GM23338 (cell line): ENCODE data around the gene LIF. TPM values are rescaled to one million over a fixed set of nuclear protein-coding genes. Genes with fewer than 3 reads are reported as not detected.

Experiments
- ATAC-seq: fragments of 200-7000 bp; cut with Tn5 transposase; 3 replicates; pipeline ENCODE4 v1.9.1; 2020
- DNase-seq: peaks from one replicate; pipeline ENCODE4 v3.0.0-alpha.2; 2015; ENCODE audit warnings: low spot score
- H2AFZ ChIP-seq: fragments of 200-600 bp; sonication (generic); 2 replicates; pipeline ENCODE4 v1.8.0; 2016; ENCODE audit warnings: antibody characterized with exemption, mild to moderate bottlenecking, moderate library complexity
- H3F3A ChIP-seq: fragments of 200-600 bp; sonication (generic); replicated peaks from 2 replicates; pipeline ENCODE4 v1.8.0; 2017; ENCODE audit warnings: antibody characterized with exemption, mixed run types, low read depth
- H3K27ac ChIP-seq: fragments of 200-600 bp; sonication (generic); 2 replicates; pipeline ENCODE4 v1.6.1; 2016; ENCODE audit warnings: low read depth
- H3K27me3 ChIP-seq: fragments of 200-600 bp; sonication (generic); 2 replicates; pipeline ENCODE4 v1.8.0; 2016; ENCODE audit warnings: mild to moderate bottlenecking, mixed run types, moderate library complexity; ENCODE audit not compliant: insufficient read depth
- H3K36me3 ChIP-seq: fragments of 200-600 bp; sonication (generic); 2 replicates; pipeline ENCODE4 v1.8.0; 2016; ENCODE audit warnings: mild to moderate bottlenecking; ENCODE audit not compliant: insufficient read depth
- H3K4me1 ChIP-seq: fragments of 200-600 bp; sonication (generic); 2 replicates; pipeline ENCODE4 v1.8.0; 2016; ENCODE audit warnings: mild to moderate bottlenecking, moderate library complexity; ENCODE audit not compliant: insufficient read depth
- H3K4me2 ChIP-seq: fragments of 200-600 bp; sonication (generic); 2 replicates; pipeline ENCODE4 v1.7.1; 2017; ENCODE audit warnings: mixed run types
- H3K4me3 ChIP-seq: fragments of 200-600 bp; sonication (generic); 2 replicates; pipeline ENCODE4 v1.6.1; 2016; ENCODE audit warnings: mixed run types
- H3K79me2 ChIP-seq: fragments of 200-600 bp; sonication (generic); replicated peaks from 2 replicates; pipeline ENCODE4 v1.8.0; 2017; ENCODE audit warnings: mild to moderate bottlenecking; ENCODE audit not compliant: insufficient read depth
- H3K9me2 ChIP-seq: fragments of 200-600 bp; sonication (generic); 2 replicates; pipeline ENCODE4 v1.8.0; 2017; ENCODE audit not compliant: insufficient read depth
- H4K20me1 ChIP-seq: fragments of 200-600 bp; sonication (generic); replicated peaks from 2 replicates; pipeline ENCODE4 v1.8.0; 2017; ENCODE audit warnings: mild to moderate bottlenecking; ENCODE audit not compliant: insufficient read depth
- H3K27ac Mint-ChIP-seq: 2 replicates; pipeline ENCODE4 v1.8.0; 2020; ENCODE audit warnings: inconsistent platforms, mild to moderate bottlenecking, moderate library complexity, mixed read lengths
- H3K27me3 Mint-ChIP-seq: 3 replicates; pipeline ENCODE4 v1.8.0; 2022; ENCODE audit warnings: low read depth, mild to moderate bottlenecking, moderate library complexity, mixed read lengths, inconsistent platforms; ENCODE audit not compliant: insufficient read depth, poor library complexity
- H3K36me3 Mint-ChIP-seq: 3 replicates; pipeline ENCODE4 v1.8.0; 2021; ENCODE audit warnings: low read depth, mild to moderate bottlenecking, inconsistent platforms, moderate library complexity, mixed read lengths
- H3K4me1 Mint-ChIP-seq: 3 replicates; pipeline ENCODE4 v1.8.0; 2020; ENCODE audit warnings: mild to moderate bottlenecking, inconsistent platforms, mixed read lengths
- H3K4me3 Mint-ChIP-seq: 3 replicates; pipeline ENCODE4 v1.8.0; 2021; ENCODE audit warnings: moderate library complexity, mild to moderate bottlenecking, inconsistent platforms, mixed read lengths
- H3K9me3 Mint-ChIP-seq: 3 replicates; pipeline ENCODE4 v1.8.0; 2020; ENCODE audit warnings: moderate library complexity, mild to moderate bottlenecking, inconsistent platforms, mixed read lengths
- CREB1 ChIP-seq: fragments of 250-450 bp; sonication (Bioruptor Pico); IDR thresholded peaks from 2 replicates; pipeline ENCODE4 v1.5.0; 2020; ENCODE audit warnings: low read depth, mild to moderate bottlenecking, moderate library complexity
- EZH2 ChIP-seq: fragments of 200-600 bp; sonication (generic); IDR thresholded peaks from one replicate; pipeline ENCODE4 v1.8.0; 2017; ENCODE audit warnings: antibody characterized with exemption, mild to moderate bottlenecking, low read depth; ENCODE audit not compliant: unreplicated experiment
- EZH2phosphoT487 ChIP-seq: fragments of 200-600 bp; sonication (generic); IDR thresholded peaks from one replicate; pipeline ENCODE4 v1.8.1; 2018; ENCODE audit warnings: antibody characterized with exemption; ENCODE audit not compliant: unreplicated experiment
- NANOG ChIP-seq: IDR thresholded peaks from 2 replicates; pipeline ENCODE4 v1.6.1; 2016; ENCODE audit warnings: antibody characterized with exemption, borderline replicate concordance
- POLR2AphosphoS5 ChIP-seq: IDR thresholded peaks from 2 replicates; pipeline ENCODE4 v1.6.1; 2016; ENCODE audit warnings: antibody characterized with exemption, low read depth
- STAT1 ChIP-seq: IDR thresholded peaks from one replicate; pipeline ENCODE4 v1.6.1; 2016; ENCODE audit warnings: antibody characterized with exemption; ENCODE audit not compliant: unreplicated experiment
- ZNF114 ChIP-seq: fragments of 250-450 bp; sonication (Bioruptor Pico); IDR thresholded peaks from 2 replicates; pipeline ENCODE4 v1.5.0; 2020; ENCODE audit warnings: mild to moderate bottlenecking, moderate library complexity
- ZNF331 ChIP-seq: fragments of 250-450 bp; sonication (Bioruptor Pico); IDR thresholded peaks from 2 replicates; pipeline ENCODE4 v1.5.0; 2020; ENCODE audit warnings: low read depth, mild to moderate bottlenecking, moderate library complexity
- polyA plus RNA-seq: library from polyadenylated mRNA; unstranded; fragments of >200 nt; fragmentation: Nextera tagmentation; extraction: Ambion mirVana; gene quantifications from 2 replicates; pipeline ENCODE4 v1.2.1, GENCODE V29; 2016
- total RNA-seq: library from RNA; depleted of rRNA; stranded (reverse); fragments of >200 nt; shearing (Covaris generic); gene quantifications from 2 replicates; pipeline ENCODE4 v1.2.3, GENCODE V29; 2014
- TF ChIP-seq, protein P1 (sequence below), 2 experiments: fragments of 200-600 bp in 1 of 2; sonication (generic) in 1 of 2; conservative IDR thresholded peaks; 2 replicates each; pipeline versions ENCODE4 v1.5.1 to v1.6.1; 2016 to 2017; ENCODE audit warnings: antibody characterized with exemption in 2 of 2, low read depth in 2 of 2, mild to moderate bottlenecking in 2 of 2, moderate library complexity in 1 of 2
- TF ChIP-seq, protein P2 (sequence below): IDR thresholded peaks from one replicate; pipeline ENCODE4 v1.6.1; 2018; ENCODE audit warnings: antibody characterized with exemption; ENCODE audit not compliant: unreplicated experiment
- TF ChIP-seq, protein P3 (sequence below): IDR thresholded peaks from 2 replicates; pipeline ENCODE4 v1.6.1; 2016; ENCODE audit warnings: antibody characterized with exemption

The LIF gene
- total and polyA plus RNA-seq, 2 experiments from 2014 or later, result 1.8 to 3.6 TPM

DNA sequence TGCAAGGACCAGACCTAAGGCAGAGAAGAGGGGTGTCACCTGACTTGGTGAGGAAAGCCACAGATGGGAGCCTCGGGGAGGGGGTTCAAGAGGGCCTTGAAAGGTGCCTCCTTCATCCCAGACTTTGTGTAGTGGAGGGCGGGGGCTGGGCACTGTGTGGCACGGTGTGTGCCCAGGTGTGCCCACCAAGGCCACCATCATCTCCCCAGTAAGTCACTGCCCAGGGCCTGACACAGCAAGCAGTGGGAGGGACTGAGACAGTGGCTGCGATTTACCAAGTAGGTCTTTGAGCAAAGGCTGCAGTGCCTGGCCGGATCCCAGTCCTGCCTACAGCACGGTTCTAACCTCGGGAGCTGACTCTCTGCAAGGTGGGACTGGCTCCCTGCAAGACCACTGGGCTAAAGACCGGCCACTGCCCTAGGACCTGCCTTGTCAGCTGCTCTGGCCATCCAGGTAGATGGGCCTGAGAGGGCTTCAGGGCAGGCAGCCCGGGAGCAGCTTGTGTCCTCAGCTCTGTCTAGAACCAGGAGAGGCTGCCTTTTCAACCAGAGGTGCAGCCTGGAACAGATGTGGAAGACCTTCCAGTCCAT lies 18.7 kb upstream of the LIF start (continued):
- TF ChIP-seq, protein P1, sequence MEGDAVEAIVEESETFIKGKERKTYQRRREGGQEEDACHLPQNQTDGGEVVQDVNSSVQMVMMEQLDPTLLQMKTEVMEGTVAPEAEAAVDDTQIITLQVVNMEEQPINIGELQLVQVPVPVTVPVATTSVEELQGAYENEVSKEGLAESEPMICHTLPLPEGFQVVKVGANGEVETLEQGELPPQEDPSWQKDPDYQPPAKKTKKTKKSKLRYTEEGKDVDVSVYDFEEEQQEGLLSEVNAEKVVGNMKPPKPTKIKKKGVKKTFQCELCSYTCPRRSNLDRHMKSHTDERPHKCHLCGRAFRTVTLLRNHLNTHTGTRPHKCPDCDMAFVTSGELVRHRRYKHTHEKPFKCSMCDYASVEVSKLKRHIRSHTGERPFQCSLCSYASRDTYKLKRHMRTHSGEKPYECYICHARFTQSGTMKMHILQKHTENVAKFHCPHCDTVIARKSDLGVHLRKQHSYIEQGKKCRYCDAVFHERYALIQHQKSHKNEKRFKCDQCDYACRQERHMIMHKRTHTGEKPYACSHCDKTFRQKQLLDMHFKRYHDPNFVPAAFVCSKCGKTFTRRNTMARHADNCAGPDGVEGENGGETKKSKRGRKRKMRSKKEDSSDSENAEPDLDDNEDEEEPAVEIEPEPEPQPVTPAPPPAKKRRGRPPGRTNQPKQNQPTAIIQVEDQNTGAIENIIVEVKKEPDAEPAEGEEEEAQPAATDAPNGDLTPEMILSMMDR (conservative IDR thresholded peaks at IDR 0.05; ENCODE audit: low read depth in 2 of 2), result no peak
- no peak for TF ChIP-seq STAT1
- no peak for TF ChIP-seq EZH2phosphoT487
- no peak for TF ChIP-seq ZNF114 (CRISPR knock-in tag)
- TF ChIP-seq, protein P2, sequence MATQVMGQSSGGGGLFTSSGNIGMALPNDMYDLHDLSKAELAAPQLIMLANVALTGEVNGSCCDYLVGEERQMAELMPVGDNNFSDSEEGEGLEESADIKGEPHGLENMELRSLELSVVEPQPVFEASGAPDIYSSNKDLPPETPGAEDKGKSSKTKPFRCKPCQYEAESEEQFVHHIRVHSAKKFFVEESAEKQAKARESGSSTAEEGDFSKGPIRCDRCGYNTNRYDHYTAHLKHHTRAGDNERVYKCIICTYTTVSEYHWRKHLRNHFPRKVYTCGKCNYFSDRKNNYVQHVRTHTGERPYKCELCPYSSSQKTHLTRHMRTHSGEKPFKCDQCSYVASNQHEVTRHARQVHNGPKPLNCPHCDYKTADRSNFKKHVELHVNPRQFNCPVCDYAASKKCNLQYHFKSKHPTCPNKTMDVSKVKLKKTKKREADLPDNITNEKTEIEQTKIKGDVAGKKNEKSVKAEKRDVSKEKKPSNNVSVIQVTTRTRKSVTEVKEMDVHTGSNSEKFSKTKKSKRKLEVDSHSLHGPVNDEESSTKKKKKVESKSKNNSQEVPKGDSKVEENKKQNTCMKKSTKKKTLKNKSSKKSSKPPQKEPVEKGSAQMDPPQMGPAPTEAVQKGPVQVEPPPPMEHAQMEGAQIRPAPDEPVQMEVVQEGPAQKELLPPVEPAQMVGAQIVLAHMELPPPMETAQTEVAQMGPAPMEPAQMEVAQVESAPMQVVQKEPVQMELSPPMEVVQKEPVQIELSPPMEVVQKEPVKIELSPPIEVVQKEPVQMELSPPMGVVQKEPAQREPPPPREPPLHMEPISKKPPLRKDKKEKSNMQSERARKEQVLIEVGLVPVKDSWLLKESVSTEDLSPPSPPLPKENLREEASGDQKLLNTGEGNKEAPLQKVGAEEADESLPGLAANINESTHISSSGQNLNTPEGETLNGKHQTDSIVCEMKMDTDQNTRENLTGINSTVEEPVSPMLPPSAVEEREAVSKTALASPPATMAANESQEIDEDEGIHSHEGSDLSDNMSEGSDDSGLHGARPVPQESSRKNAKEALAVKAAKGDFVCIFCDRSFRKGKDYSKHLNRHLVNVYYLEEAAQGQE, result no peak
- no peak for TF ChIP-seq NANOG
- TF ChIP-seq CREB1, result no peak
- TF ChIP-seq EZH2, result no peak
- TF ChIP-seq ZNF331 (CRISPR knock-in tag), result no peak

DNA sequence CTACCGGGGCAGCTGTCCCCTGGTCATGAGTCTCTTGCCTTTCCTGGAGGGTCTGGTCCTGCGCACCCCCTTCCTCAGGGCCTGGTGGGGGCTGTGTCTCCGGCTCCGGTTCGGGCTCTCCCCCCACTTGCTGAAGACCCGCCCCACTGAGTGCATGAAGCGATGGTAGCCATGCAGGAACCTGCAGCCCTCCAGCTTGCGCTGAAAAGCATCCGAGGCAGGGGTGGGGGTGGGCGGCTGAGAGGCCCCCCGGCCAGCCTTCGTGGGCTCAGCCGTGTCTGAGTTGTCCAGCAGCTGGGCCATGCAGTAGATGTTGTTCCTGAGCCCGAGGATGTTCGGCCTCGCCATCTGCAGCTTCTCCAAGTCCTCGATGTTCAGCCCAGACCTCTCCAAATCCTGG lies 17.3 kb upstream of the LIF start:
- Histone ChIP-seq H3F3A (no peaks in the 10 kb centered on the region), H4K20me1 (no peaks in the 10 kb centered on the region), H3K4me1 (no peaks in the 10 kb centered on the region), H3K27me3 (no peaks in the 10 kb centered on the region; the same call in 1 of the 2 replicates), H3K4me2 (no peak overlapping the region), H3K36me3 (no peaks in the 10 kb centered on the region), H2AFZ (0 out of 2 replicates have a peak overlapping the region, but pooled peaks have one; percentile 98), H3K79me2 (no peaks in the 10 kb centered on the region), H3K27ac (no peak overlapping the region), H3K9me2 (no peaks in the 10 kb centered on the region), H3K4me3 (no peak overlapping the region)
- Mint-ChIP-seq H3K4me1 (peaks cover 5% of the 10 kb centered on the region; the same call in 2 of the 3 replicates), H3K27me3 (peaks cover 18% of the 10 kb centered on the region), H3K9me3 (no peaks in the 10 kb centered on the region; the same call in 2 of the 3 replicates), H3K27ac (no peak overlapping the region), H3K36me3 (no peaks in the 10 kb centered on the region), H3K4me3 (no peak overlapping the region)
- ATAC-seq, result no peak
- DNase-seq, result no peak
- no peak for TF ChIP-seq CREB1
- TF ChIP-seq EZH2, result no peak
- TF ChIP-seq ZNF114 (CRISPR knock-in tag), result no peak
- TF ChIP-seq, protein P2, result no peak
- TF ChIP-seq EZH2phosphoT487, result no peak
- no peak for TF ChIP-seq NANOG
- TF ChIP-seq POLR2AphosphoS5, result no peak
- TF ChIP-seq, protein P3, sequence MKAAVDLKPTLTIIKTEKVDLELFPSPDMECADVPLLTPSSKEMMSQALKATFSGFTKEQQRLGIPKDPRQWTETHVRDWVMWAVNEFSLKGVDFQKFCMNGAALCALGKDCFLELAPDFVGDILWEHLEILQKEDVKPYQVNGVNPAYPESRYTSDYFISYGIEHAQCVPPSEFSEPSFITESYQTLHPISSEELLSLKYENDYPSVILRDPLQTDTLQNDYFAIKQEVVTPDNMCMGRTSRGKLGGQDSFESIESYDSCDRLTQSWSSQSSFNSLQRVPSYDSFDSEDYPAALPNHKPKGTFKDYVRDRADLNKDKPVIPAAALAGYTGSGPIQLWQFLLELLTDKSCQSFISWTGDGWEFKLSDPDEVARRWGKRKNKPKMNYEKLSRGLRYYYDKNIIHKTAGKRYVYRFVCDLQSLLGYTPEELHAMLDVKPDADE, result no peak
- no peak for TF ChIP-seq STAT1
